ENCODE data around the gene CLNS1A.
A peak's percentile ranks its signal among the peaks of the same experiment; 100 is the strongest.

Gene CLNS1A

GRCh38 chr11:77637345-77638165, at the start of gene CLNS1A:
Gene CLNS1A (minus strand): TSS chr11:77637794. CDS start chr11:77637714, 80 bp downstream.
- peak; percentile 93 for DNase-seq

- no peak for DNase-seq
Measured at GRCh38 chr11:77687088-77687487, 49.5 kb upstream of the CLNS1A start.

GRCh38 chr11:77677138-77677537, 39.5 kb upstream of the CLNS1A start:
- peak; percentile 38 for DNase-seq

GRCh38 chr11:77672264-77672663, 34.7 kb upstream of the CLNS1A start:
- DNase-seq: peak; percentile 97

GRCh38 chr11:77669848-77670511, 32.4 kb upstream of the CLNS1A start:
- no peak for DNase-seq

GRCh38 chr11:77668760-77669159, 31.2 kb upstream of the CLNS1A start:
- DNase-seq: no peak

GRCh38 chr11:77665240-77665965, 27.8 kb upstream of the CLNS1A start:
- no peak for DNase-seq

- DNase-seq: no peak
Measured at GRCh38 chr11:77661670-77662069, 24.1 kb upstream of the CLNS1A start.

- no peak for DNase-seq
Measured at GRCh38 chr11:77660947-77661346, 23.4 kb upstream of the CLNS1A start.

- DNase-seq: peak; percentile 38
Measured at GRCh38 chr11:77658213-77659013, 20.8 kb upstream of the CLNS1A start.

GRCh38 chr11:77656362-77656761, 18.8 kb upstream of the CLNS1A start:
- DNase-seq: no peak

GRCh38 chr11:77654770-77655434, 17.3 kb upstream of the CLNS1A start:
- DNase-seq: peak; percentile 65

GRCh38 chr11:77650123-77650522, 12.5 kb upstream of the CLNS1A start:
- no peak for DNase-seq

- DNase-seq: peak; percentile 28
Measured at GRCh38 chr11:77647654-77648305, 10.2 kb upstream of the CLNS1A start.

- DNase-seq: no peak
Measured at GRCh38 chr11:77644887-77645286, 7.3 kb upstream of the CLNS1A start.

GRCh38 chr11:77642228-77642627, 4.6 kb upstream of the CLNS1A start:
- DNase-seq: no peak

GRCh38 chr11:77636731-77637344, 756 bp downstream of the CLNS1A start:
- no peak for DNase-seq

GRCh38 chr11:77633926-77634325, 3.7 kb downstream of the CLNS1A start:
- peak; percentile 67 for DNase-seq

- DNase-seq: no peak
Measured at GRCh38 chr11:77630157-77630710, 7.4 kb downstream of the CLNS1A start.

GRCh38 chr11:77619576-77620198, 17.9 kb downstream of the CLNS1A start:
- no peak for DNase-seq

Data from HCEC 1CT (cell line).